ENCODE results near the gene PBRM1.

Gene PBRM1

DNA sequence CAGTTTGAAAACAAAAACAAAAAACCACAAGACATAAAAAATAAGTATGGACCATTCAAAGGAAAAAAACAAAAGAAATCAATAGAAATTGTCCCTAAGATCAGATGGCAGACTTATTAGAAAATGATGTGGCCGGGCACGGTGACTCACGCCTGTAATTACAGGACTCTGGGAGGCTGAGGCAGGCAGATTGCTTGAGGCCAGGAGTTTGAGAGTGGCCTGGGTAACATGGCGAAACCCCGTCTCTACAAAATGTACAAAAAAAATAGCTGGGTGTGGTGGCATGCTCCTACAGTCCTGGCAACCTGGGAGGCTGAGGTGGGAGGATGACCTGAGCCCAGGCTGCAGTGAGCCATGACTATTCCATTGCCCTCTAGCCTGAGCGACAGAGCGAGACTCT is 36.8 kb upstream of the PBRM1 start:
- TF ChIP-seq, protein P1, sequence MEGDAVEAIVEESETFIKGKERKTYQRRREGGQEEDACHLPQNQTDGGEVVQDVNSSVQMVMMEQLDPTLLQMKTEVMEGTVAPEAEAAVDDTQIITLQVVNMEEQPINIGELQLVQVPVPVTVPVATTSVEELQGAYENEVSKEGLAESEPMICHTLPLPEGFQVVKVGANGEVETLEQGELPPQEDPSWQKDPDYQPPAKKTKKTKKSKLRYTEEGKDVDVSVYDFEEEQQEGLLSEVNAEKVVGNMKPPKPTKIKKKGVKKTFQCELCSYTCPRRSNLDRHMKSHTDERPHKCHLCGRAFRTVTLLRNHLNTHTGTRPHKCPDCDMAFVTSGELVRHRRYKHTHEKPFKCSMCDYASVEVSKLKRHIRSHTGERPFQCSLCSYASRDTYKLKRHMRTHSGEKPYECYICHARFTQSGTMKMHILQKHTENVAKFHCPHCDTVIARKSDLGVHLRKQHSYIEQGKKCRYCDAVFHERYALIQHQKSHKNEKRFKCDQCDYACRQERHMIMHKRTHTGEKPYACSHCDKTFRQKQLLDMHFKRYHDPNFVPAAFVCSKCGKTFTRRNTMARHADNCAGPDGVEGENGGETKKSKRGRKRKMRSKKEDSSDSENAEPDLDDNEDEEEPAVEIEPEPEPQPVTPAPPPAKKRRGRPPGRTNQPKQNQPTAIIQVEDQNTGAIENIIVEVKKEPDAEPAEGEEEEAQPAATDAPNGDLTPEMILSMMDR (IDR thresholded peaks at IDR 0.05; ENCODE audit: control insufficient read depth, extremely low read depth, insufficient read depth) = no peak
- no peak for DNase-seq (ENCODE audit: low read depth)
- H3K4me3 ChIP-seq (ENCODE audit: low read depth, low read length) = no peak overlapping the region

GRCh38 chr3:52721730-52722008 is 36.0 kb upstream of the PBRM1 start:
- TF ChIP-seq, protein P1 (IDR thresholded peaks at IDR 0.05; ENCODE audit: control insufficient read depth, extremely low read depth, insufficient read depth) = no peak
- no peak overlapping the region for H3K4me3 ChIP-seq (ENCODE audit: low read depth, low read length)
- no peak for DNase-seq (ENCODE audit: low read depth)

GRCh38 chr3:52721002-52721729 is 35.5 kb upstream of the PBRM1 start:
- TF ChIP-seq, protein P1 (IDR thresholded peaks at IDR 0.05; ENCODE audit: control insufficient read depth, extremely low read depth, insufficient read depth) = no peak
- H3K4me3 ChIP-seq (ENCODE audit: low read depth, low read length) = no peak overlapping the region
- no peak for DNase-seq (ENCODE audit: low read depth)

- TF ChIP-seq, protein P1 (IDR thresholded peaks at IDR 0.05; ENCODE audit: control insufficient read depth, extremely low read depth, insufficient read depth) = no peak
- no peak overlapping the region for H3K4me3 ChIP-seq (ENCODE audit: low read depth, low read length)
- DNase-seq (ENCODE audit: low read depth) = no peak
These were observed 33.9 kb upstream of the PBRM1 start for GRCh38 chr3:52719618-52720017.

DNA sequence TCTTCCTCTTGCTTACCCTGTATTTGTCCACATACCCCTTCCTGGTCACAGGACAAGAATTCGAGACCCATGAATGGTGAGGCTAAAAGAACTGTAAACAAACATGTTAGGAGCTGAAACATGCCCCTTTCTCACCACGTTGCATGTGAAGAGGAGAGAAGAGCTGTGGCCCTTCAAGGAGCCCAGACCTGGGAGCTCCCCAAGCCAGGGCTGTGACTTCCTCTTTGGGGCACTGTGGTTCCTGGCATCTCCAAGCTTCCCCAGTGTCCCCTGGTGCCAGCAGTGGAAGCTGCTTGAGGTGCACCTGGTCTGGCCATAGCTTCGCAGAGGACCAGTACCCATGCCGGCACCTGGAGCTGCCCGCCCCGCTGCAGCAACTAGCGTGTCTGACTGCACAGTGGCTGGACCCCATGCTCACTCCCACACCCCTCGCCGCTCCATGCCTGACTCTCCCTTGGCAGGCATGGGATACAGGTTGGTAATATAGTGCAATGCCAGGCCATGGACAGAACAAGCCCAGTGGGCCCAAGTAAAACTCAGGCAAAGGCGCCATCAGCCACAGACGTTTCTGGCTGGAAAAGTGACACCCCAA is 30.1 kb upstream of the PBRM1 start:
- DNase-seq (ENCODE audit: low read depth) = no peak
- TF ChIP-seq, protein P1 (IDR thresholded peaks at IDR 0.05; ENCODE audit: control insufficient read depth, extremely low read depth, insufficient read depth) = no peak
- no peak overlapping the region for H3K4me3 ChIP-seq (ENCODE audit: low read depth, low read length)

DNA sequence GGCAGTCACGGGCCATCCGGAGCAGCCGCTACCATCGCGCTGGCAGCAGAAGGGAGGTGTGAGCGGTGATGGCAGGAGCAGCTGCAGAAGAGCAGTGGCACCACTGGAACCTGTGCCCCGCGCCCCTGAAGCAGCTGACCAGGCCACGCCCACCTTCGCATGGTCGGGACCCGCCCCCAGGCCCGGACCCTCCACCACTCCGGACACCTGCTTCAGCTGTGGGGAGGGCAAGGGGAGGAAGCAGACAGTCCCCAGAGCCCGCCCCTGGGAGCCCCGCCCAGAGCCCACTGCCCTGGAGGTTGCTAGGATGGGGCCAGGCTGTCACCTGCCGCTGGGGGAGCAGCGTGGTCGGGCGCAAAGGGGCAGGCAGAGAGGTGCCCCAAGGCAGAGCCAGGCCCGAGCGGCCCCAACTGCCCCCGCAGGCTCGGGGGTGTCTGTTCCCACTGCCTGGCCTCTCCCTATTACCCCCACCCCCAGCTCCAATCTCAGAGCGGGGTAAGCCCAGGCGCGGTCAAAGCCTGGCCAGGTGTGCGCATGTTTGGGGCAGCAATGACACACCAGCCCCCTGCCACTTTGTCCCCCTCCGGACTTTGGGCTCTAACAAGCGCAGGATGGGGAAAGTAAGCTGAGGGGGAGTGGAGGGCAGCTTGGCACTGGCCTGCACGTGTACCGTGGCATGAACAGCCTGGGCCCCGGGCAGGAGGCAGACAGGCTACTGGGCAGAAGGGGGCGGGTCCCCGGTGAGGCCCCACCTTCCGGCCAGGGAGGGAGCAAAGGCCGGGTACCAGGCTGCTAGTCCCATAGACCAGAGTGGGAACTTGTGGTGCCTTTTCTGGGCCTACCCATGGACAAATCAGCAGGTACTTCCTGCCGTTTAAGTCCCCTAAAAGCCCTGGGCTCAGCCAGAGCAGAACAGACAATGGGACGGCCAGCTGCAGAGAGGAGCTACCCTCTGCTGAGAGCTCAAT is 28.9 kb upstream of the PBRM1 start:
- H3K4me3 ChIP-seq (ENCODE audit: low read depth, low read length) = no peak overlapping the region
- DNase-seq (ENCODE audit: low read depth) = no peak
- TF ChIP-seq, protein P1 (IDR thresholded peaks at IDR 0.05; ENCODE audit: control insufficient read depth, extremely low read depth, insufficient read depth) = no peak

Data from LNCaP clone FGC (cell line).